CD4-positive, alpha-beta T cell treated with Interleukin-15 for 4 hours (primary cell): Measurements from ENCODE around the gene ST6GAL1.

Experiments
- DNase-seq: peaks from one replicate; pipeline ENCODE4 v3.0.0-alpha.2; 2020; ENCODE audit warnings: low spot score

The ST6GAL1 gene

GRCh38 chr3:187077537-187077936, 147.2 kb downstream of the ST6GAL1 start:
- no peak for DNase-seq

- DNase-seq = no peak
These were observed 149.0 kb downstream of the ST6GAL1 start for GRCh38 chr3:187079090-187080022.

GRCh38 chr3:187080799-187081450, 150.6 kb downstream of the ST6GAL1 start:
- no peak for DNase-seq

GRCh38 chr3:187082758-187083375, 152.5 kb downstream of the ST6GAL1 start:
- DNase-seq = no peak

GRCh38 chr3:187084126-187084525, 153.8 kb downstream of the ST6GAL1 start:
- no peak for DNase-seq

GRCh38 chr3:187084580-187084979, 154.3 kb downstream of the ST6GAL1 start:
- DNase-seq = no peak

- DNase-seq = no peak
These were observed 154.8 kb downstream of the ST6GAL1 start for GRCh38 chr3:187085021-187085666.

- no peak for DNase-seq
These were observed 155.6 kb downstream of the ST6GAL1 start for GRCh38 chr3:187085933-187086332.

GRCh38 chr3:187086831-187087230, 156.5 kb downstream of the ST6GAL1 start:
- DNase-seq = no peak

GRCh38 chr3:187088701-187089100, 158.4 kb downstream of the ST6GAL1 start:
- DNase-seq = no peak

GRCh38 chr3:187093320-187093719, 163.0 kb downstream of the ST6GAL1 start:
- DNase-seq = no peak

GRCh38 chr3:187098923-187099512, 168.7 kb downstream of the ST6GAL1 start:
- no peak for DNase-seq

GRCh38 chr3:187101184-187102072, 171.1 kb downstream of the ST6GAL1 start:
- peak; percentile 55 for DNase-seq

- no peak for DNase-seq
These were observed 171.8 kb downstream of the ST6GAL1 start for GRCh38 chr3:187102073-187102634.

- DNase-seq = no peak
These were observed 172.9 kb downstream of the ST6GAL1 start for GRCh38 chr3:187103251-187103650.

GRCh38 chr3:187104342-187104741, 174.0 kb downstream of the ST6GAL1 start:
- DNase-seq = no peak

- no peak for DNase-seq
These were observed 174.6 kb downstream of the ST6GAL1 start for GRCh38 chr3:187104933-187105332.

- no peak for DNase-seq
These were observed 175.4 kb downstream of the ST6GAL1 start for GRCh38 chr3:187105700-187106099.

- DNase-seq = no peak
These were observed 177.7 kb downstream of the ST6GAL1 start for GRCh38 chr3:187107989-187108388.

GRCh38 chr3:187110156-187110555, 179.8 kb downstream of the ST6GAL1 start:
- DNase-seq = no peak
